Embryonic facial prominence (tissue), 1 donor: ENCODE data around the gene SYPL1.

ENCODE experiments used
- DNase-seq: peaks from one replicate; pipeline ENCODE4 v3.0.0-alpha.2; 2016; ENCODE audit errors: extremely low spot score

Gene SYPL1

GRCh38 chr7:106067678-106068077, 44.4 kb downstream of the SYPL1 start:
- DNase-seq: no peak

GRCh38 chr7:106065575-106066500, 46.3 kb downstream of the SYPL1 start:
- DNase-seq: no peak

- no peak for DNase-seq
Measured at GRCh38 chr7:106064771-106065574, 47.1 kb downstream of the SYPL1 start.

- DNase-seq: no peak
Measured at GRCh38 chr7:106064316-106064715, 47.8 kb downstream of the SYPL1 start.

- no peak for DNase-seq
Measured at GRCh38 chr7:106063692-106064091, 48.4 kb downstream of the SYPL1 start.

- no peak for DNase-seq
Measured at GRCh38 chr7:106063024-106063423, 49.1 kb downstream of the SYPL1 start.

- DNase-seq: no peak
Measured at GRCh38 chr7:106062521-106062931, 49.6 kb downstream of the SYPL1 start.

GRCh38 chr7:106062006-106062405, 50.1 kb downstream of the SYPL1 start:
- DNase-seq: no peak

GRCh38 chr7:106061301-106061979, 50.7 kb downstream of the SYPL1 start:
- no peak for DNase-seq

GRCh38 chr7:106060394-106060920, 51.7 kb downstream of the SYPL1 start:
- no peak for DNase-seq

GRCh38 chr7:106059556-106059955, 52.6 kb downstream of the SYPL1 start:
- DNase-seq: no peak

- no peak for DNase-seq
Measured at GRCh38 chr7:106058928-106059324, 53.2 kb downstream of the SYPL1 start.

GRCh38 chr7:106057962-106058927, 53.9 kb downstream of the SYPL1 start:
- no peak for DNase-seq

GRCh38 chr7:106057204-106057961, 54.7 kb downstream of the SYPL1 start:
- DNase-seq: no peak

GRCh38 chr7:106056513-106057203, 55.5 kb downstream of the SYPL1 start:
- DNase-seq: no peak

- DNase-seq: no peak
Measured at GRCh38 chr7:106054971-106055532, 57.1 kb downstream of the SYPL1 start.

GRCh38 chr7:106054156-106054910, 57.8 kb downstream of the SYPL1 start:
- DNase-seq: no peak

- DNase-seq: no peak
Measured at GRCh38 chr7:106053109-106053508, 59.0 kb downstream of the SYPL1 start.
